Activated CD8-positive, alpha-beta memory T cell treated with anti-CD3 and anti-CD28 coated beads, Interleukin-2, amount 50 U/mL, for 24 hours (primary cell): ENCODE data around the gene CGNL1.

Source experiments
- DNase-seq: peaks from one replicate; pipeline ENCODE4 v3.0.0-alpha.2; 2020; ENCODE audit errors: extremely low read depth

Gene CGNL1

GRCh38 chr15:57352535-57353316 is 23.6 kb upstream of the CGNL1 start:
- no peak for DNase-seq

DNA sequence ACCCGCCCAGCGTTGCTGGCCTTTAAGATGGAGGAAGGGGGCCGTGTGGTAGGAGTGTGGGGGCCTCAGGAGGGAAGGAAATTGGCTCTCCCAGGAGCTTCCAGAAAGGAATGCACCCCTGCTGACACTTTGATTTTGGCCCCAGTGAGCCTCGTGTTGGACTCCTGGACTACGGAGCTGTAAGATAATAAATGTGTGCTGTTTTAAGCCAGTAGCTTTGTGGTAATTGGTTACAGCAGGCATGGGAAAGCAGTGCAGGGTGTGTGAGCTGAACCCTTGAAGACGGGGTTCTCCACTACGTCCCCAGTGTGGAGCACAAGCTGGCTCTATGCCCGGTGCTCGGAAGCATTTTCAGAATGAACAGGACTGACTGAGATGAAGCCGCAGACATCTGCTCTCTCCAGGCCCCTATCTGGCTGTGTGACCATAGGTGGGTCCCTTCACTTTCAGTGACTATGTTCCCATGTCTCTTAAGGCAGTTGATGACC is 22.9 kb upstream of the CGNL1 start:
- no peak for DNase-seq

GRCh38 chr15:57354436-57355123 is 21.7 kb upstream of the CGNL1 start:
- no peak for DNase-seq

GRCh38 chr15:57355259-57355658 is 21.0 kb upstream of the CGNL1 start:
- DNase-seq: no peak

DNA sequence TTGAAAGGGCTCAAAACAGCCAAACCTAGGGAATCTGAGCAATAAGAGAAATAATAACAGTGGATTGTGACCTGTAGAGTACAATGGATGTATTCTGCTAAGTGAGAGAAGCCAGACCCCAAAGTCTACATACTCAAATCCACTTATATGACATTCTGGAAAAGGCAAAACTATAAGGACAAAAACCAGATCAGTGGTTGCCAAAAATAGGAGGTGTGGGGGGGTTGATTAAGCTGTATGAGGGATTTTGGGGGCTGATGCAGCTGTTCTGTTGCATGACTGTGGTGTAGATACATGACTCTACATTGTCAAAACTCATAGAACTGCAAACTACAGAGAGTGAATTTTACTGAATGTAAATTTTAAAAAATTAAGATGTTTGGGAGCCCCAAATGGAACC is 20.1 kb upstream of the CGNL1 start:
- no peak for DNase-seq

DNA sequence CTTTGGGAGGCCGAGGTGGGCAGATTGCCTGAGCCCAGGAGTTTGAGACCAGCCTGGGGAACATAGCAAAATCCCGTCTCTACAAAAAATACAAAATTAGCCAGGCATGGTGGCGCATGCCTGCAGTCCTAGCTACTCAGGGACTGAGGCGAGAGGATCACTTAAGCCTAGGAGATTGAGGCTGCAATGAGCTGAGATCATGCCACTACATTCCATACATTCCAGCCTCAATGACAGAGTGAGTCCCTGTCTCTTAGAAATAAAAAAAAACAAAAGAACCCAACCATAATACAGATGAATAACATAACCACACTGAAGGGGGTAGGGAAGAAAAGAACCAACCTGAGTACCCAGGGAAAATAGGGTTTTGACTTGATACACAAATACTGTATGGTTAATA is 19.7 kb upstream of the CGNL1 start:
- no peak for DNase-seq

DNA sequence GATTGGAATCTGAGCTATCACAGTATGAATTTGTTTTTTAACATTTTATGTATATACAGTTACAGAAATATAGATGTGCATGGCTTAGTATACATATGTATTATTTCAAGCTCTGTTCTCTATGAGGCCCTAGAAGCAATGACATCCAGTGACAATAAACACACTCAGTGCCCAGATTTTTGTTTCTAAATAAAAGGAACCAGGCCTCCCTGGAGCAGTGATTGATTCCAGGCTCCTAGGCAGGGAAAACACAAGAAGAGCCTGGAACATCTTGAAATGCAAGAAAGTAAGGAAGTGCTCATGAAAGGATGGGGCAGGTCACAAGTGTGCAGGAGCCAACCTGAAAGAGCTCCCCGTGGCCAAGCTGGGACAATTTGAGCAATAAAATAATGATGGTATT is 18.5 kb upstream of the CGNL1 start:
- no peak for DNase-seq

- DNase-seq: no peak
These were observed 17.7 kb upstream of the CGNL1 start for GRCh38 chr15:57358571-57358970.

DNA sequence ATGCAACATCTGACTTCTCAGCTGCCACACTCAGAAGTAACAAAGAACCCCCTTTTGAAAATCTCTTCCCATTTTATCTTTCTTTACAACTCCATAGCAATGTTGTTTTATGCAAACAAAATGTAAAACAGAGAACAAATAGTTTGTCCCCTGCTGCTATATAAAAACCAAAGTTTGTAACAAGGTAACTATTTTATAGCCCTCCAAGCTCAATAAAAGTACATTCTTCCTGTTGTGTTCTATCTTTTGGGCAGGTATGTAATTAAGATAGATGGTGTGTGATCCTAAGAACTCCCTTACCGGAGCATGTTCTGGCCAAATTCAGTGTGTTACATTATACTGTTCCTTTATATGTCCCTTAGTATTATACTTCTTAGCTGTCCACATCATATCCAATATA is 12.6 kb upstream of the CGNL1 start:
- no peak for DNase-seq

DNA sequence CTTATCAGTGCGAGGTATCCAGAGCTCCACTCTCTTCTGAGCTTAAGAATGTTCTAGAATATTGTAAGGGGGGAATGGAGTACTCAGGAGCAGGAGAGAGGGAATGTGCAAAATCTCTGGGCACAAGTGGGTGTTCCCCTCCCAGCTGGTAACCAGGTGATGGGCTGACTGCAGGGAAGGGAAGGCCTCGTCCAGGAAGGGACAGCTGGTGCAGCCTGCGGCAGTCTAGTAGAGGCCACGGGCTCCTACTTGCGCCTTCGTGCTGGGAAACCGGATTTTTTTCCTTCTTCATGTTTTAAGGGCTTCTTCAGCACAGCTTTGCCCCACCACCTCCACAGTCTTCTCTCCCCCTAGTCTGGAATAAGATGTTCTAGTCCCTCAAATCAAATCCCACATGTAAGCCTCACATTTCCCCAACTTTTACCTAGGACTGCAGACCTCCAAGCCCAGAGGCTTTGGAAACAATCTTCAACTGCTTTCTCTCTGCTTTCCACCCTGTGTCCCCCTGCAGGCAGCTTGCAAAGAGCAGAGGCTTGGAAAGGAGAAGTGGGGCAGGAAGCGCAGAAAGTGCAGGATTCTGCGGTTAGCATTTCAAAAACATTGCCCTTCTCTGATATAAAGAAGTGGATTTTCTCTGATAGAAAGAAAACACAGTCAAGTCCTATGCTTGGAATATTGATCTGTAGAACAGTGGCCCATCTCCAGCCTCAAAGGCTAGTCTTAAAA is 11.9 kb upstream of the CGNL1 start:
- DNase-seq: no peak

DNA sequence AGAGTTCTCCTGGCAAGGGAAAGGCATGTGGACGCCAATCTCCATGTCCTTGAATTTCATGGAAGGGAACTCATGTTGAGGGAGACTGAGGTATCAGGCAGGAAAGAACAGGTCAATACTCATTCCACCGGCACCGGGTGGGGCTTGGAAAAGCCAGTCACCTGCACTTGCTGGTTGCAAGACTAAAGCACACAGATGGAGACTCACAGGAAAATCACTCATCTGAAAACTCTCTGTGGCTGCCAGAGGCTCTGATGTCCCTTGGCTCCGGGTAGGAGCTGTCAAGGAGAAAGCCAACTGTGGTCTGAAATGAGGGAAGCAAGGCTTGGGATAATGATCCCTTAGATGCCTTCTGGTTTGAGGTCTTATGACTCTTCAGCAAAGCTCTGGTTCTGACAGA is 8.7 kb upstream of the CGNL1 start:
- no peak for DNase-seq

- DNase-seq: no peak
These were observed 5.4 kb upstream of the CGNL1 start for GRCh38 chr15:57370929-57371328.

- no peak for DNase-seq
These were observed 2.9 kb upstream of the CGNL1 start for GRCh38 chr15:57373251-57373881.

- no peak for DNase-seq
These were observed 2.4 kb upstream of the CGNL1 start for GRCh38 chr15:57373882-57374276.

GRCh38 chr15:57376696-57377477 is 582 bp downstream of the CGNL1 start:
- no peak for DNase-seq

- DNase-seq: no peak
These were observed 1.2 kb downstream of the CGNL1 start for GRCh38 chr15:57377478-57377847.

DNA sequence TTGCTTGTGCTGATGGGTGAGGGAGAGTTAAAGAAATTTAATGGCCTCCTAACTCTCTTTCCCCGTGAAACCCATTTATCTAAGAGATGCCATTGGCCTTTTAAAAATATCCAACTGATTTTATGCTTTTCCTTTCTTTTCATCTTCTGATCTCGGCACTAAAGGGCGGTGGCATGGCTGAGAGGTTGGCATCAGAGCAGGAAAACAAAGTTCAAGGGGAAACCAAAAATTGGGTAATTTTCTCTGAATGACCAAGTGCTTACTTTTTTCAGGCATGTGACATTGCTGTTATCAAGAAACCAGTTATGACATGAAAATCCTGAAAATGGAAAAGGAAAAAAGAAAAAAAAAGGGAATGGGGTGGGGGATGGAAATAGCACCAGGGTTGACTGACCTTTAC is 3.2 kb downstream of the CGNL1 start:
- no peak for DNase-seq

- DNase-seq: no peak
These were observed 4.5 kb downstream of the CGNL1 start for GRCh38 chr15:57380854-57381253.

- no peak for DNase-seq
These were observed 5.9 kb downstream of the CGNL1 start for GRCh38 chr15:57382215-57382614.

GRCh38 chr15:57382969-57383368 is 6.7 kb downstream of the CGNL1 start:
- no peak for DNase-seq

DNA sequence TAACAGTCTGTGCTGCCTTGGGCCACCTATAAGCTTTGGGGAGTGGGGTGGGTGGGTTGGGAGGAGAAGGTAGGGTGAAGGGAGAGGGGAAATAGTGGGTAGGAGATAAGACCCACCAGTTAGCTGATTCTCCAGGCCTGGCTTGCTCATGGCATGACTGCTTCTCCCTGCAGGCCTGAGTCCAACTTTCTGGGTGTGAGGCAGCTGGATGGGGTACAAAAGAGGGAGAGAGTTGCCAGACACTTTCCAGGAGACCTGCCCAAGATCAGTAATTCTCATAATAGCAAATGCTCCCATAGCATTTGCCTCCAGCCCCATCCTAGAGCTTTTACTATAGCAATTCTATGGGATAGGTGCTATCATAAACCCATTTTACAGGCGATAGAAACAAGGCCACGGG is 7.7 kb downstream of the CGNL1 start:
- DNase-seq: no peak

DNA sequence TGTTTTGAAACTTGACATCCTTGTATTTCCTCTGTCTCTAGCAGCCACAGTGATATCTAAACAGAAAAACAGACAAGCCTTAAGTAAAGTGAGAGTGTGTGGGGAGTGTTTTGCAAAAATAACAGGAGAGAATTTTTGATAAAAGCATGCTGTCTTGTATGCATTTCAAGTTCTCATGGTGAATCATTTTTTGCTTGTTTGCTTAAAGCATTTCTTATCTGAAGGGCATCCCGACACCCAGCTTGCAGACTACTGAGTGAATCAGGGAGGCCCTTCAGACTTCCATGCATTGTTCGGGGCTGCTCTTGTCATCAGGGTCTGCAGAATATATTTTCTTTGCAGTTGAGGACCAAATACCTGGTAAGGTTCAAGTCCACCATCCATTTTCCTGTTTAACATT is 8.5 kb downstream of the CGNL1 start:
- no peak for DNase-seq
